DND-41 (cell line): ENCODE results near the gene OR5AU1.

Experiments
- ATAC-seq: fragments of 200-7000 bp; cut with Tn5 transposase; 3 replicates; pipeline ENCODE4 v1.9.1; 2021; ENCODE audit warnings: low read depth; ENCODE audit not compliant: insufficient read depth
- DNase-seq: peaks from one replicate; pipeline ENCODE4 v3.0.0-alpha.2; 2020
- H2AFZ ChIP-seq: 2 replicates; pipeline ENCODE4 v1.6.0; 2012; ENCODE audit warnings: low read depth, low read length
- H3K27ac ChIP-seq: 2 replicates; pipeline ENCODE4 v1.5.1; 2012; ENCODE audit warnings: low read length, inconsistent platforms
- H3K27me3 ChIP-seq: fragments of 200-600 bp; sonication (generic); 2 replicates; pipeline ENCODE4 v1.6.0; 2012; ENCODE audit warnings: low read length, mild to moderate bottlenecking, inconsistent platforms; ENCODE audit not compliant: insufficient read depth, poor library complexity
- H3K36me3 ChIP-seq: 2 replicates; pipeline ENCODE4 v1.5.1; 2012; ENCODE audit warnings: low read length, inconsistent platforms; ENCODE audit not compliant: insufficient read depth
- H3K4me1 ChIP-seq: 2 replicates; pipeline ENCODE4 v1.5.1; 2012; ENCODE audit warnings: mild to moderate bottlenecking, low read length; ENCODE audit not compliant: insufficient read depth
- H3K4me2 ChIP-seq: 2 replicates; pipeline ENCODE4 v1.6.0; 2012; ENCODE audit warnings: mild to moderate bottlenecking, moderate library complexity, low read length, inconsistent platforms; ENCODE audit not compliant: insufficient read depth
- H3K4me3 ChIP-seq, 2 experiments: fragments of 200-600 bp in 1 of 2; shearing (Covaris generic) in 1 of 2; 2 replicates each; pipeline ENCODE4 v1.5.1; 2012 to 2016; ENCODE audit warnings: inconsistent platforms in 2 of 2, low read length in 2 of 2, mild to moderate bottlenecking in 2 of 2, low read depth in 1 of 2, moderate library complexity in 1 of 2
- H3K79me2 ChIP-seq: 2 replicates; pipeline ENCODE4 v1.6.0; 2012; ENCODE audit warnings: low read length, inconsistent platforms; ENCODE audit not compliant: insufficient read depth
- H3K9ac ChIP-seq: 2 replicates; pipeline ENCODE4 v1.6.0; 2012; ENCODE audit warnings: low read depth, mild to moderate bottlenecking, inconsistent platforms, low read length, moderate library complexity
- H3K9me3 ChIP-seq: 2 replicates; pipeline ENCODE4 v1.5.1; 2012; ENCODE audit warnings: low read length, moderate library complexity, mild to moderate bottlenecking, inconsistent platforms; ENCODE audit not compliant: insufficient read depth, severe bottlenecking
- H4K20me1 ChIP-seq: 2 replicates; pipeline ENCODE4 v1.6.0; 2012; ENCODE audit warnings: low read length; ENCODE audit not compliant: insufficient read depth
- EZH2 ChIP-seq: IDR thresholded peaks from 3 replicates; pipeline ENCODE4 v1.6.1; 2012; ENCODE audit warnings: borderline replicate concordance, low read depth, mild to moderate bottlenecking, moderate library complexity, low read length, inconsistent platforms; ENCODE audit not compliant: severe bottlenecking
- TF ChIP-seq, protein P1 (sequence below): IDR thresholded peaks from 2 replicates; pipeline ENCODE4 v1.5.1; 2012; ENCODE audit warnings: borderline replicate concordance, low read length, moderate library complexity, mild to moderate bottlenecking; ENCODE audit not compliant: poor library complexity, severe bottlenecking; ENCODE audit errors: extremely low read depth

OR5AU1 gene

DNA sequence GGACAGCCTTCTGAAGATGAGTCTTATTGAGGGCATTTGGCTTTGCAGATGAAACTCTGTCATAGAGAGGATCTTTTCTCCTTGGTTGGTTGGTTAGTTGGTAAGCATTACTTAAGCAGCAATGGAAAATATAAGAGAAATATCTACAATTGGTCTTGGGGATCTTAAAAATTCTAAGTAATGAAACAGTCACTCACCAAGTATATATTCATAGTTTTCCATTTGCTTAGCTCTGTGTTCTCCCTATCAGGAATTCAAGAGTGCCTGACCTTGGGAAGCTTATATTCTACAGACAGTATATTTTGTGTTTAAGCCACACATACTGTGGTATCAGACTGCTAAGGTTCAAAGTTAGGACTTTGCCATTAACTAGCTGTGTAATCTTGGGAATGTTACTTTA, at the start of gene OR5AU1:
Gene OR5AU1 (minus strand): TSS at position 101 of the 400 bp plus-strand sequence. CDS start 191 bp downstream, outside the sequence.
- TF ChIP-seq, protein P1, sequence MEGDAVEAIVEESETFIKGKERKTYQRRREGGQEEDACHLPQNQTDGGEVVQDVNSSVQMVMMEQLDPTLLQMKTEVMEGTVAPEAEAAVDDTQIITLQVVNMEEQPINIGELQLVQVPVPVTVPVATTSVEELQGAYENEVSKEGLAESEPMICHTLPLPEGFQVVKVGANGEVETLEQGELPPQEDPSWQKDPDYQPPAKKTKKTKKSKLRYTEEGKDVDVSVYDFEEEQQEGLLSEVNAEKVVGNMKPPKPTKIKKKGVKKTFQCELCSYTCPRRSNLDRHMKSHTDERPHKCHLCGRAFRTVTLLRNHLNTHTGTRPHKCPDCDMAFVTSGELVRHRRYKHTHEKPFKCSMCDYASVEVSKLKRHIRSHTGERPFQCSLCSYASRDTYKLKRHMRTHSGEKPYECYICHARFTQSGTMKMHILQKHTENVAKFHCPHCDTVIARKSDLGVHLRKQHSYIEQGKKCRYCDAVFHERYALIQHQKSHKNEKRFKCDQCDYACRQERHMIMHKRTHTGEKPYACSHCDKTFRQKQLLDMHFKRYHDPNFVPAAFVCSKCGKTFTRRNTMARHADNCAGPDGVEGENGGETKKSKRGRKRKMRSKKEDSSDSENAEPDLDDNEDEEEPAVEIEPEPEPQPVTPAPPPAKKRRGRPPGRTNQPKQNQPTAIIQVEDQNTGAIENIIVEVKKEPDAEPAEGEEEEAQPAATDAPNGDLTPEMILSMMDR: no peak
- no peak for TF ChIP-seq EZH2
- DNase-seq (no peak), ATAC-seq (no peak)
- H3K27ac ChIP-seq: no peak within 1 kb of the TSS
- H3K36me3 ChIP-seq: no peaks in the 10 kb centered on the region
- H3K9me3 ChIP-seq: no peaks in the 10 kb centered on the region
- H4K20me1 ChIP-seq: no peaks in the 10 kb centered on the region; the same call in 1 of the 2 replicates
- H3K27me3 ChIP-seq: peaks cover 3% of the 10 kb centered on the region
- no peak within 1 kb of the TSS for H3K9ac ChIP-seq
- H3K79me2 ChIP-seq: no peaks in the 10 kb centered on the region
- H3K4me1 ChIP-seq: no peaks in the 10 kb centered on the region
- no peak within 1 kb of the TSS for H2AFZ ChIP-seq
- H3K4me2 ChIP-seq: no peak within 1 kb of the TSS
- H3K4me3 ChIP-seq: no peak within 1 kb of the TSS

DNA sequence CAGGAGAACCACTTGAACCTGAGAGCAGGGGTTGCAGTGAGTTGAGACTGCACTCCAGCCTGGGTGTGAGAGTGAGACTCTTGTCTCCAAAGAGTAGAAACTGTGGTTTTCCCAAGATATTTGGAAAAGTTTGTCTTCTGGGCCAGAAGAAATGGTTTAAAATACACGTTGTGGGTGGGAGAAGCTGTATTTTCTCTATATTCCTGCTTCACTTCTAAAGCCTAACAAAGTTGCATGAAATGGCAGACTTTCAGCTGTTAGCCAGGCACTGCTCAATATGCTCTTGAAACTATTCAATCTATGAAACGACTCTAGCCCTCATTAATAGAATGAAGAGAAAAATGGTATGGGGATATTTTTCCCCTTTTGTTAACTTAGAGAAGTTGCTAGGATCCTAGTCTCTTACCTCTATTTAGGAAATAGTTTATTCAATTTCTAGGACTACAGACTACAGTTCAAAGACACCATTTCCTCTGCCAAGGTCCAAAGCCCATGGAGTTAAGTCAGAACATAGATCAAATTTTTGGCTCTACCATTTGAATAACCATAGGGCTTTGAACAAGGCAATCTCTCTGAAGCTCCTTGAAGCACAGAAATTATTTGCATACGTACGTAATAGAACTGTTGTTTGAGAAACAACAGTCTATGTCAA, 49.3 kb upstream of the OR5AU1 start:
- peak; percentile 3; the same call in 1 of the 3 replicates for ATAC-seq
- H3K4me3 ChIP-seq: no peak overlapping the region
- H2AFZ ChIP-seq: no peak overlapping the region
- peaks cover 26% of the 10 kb centered on the region; the same call in 1 of the 2 replicates for H4K20me1 ChIP-seq
- H3K36me3 ChIP-seq: peaks cover 35% of the 10 kb centered on the region
- no peaks in the 10 kb centered on the region for H3K79me2 ChIP-seq
- H3K27me3 ChIP-seq: no peaks in the 10 kb centered on the region
- H3K9me3 ChIP-seq: no peaks in the 10 kb centered on the region
- no peaks in the 10 kb centered on the region for H3K4me1 ChIP-seq
- no peak overlapping the region for H3K27ac ChIP-seq
- TF ChIP-seq EZH2: no peak
- TF ChIP-seq, protein P1: no peak
- no peak for DNase-seq
- no peak overlapping the region for H3K9ac ChIP-seq
- no peak overlapping the region for H3K4me2 ChIP-seq

DNA sequence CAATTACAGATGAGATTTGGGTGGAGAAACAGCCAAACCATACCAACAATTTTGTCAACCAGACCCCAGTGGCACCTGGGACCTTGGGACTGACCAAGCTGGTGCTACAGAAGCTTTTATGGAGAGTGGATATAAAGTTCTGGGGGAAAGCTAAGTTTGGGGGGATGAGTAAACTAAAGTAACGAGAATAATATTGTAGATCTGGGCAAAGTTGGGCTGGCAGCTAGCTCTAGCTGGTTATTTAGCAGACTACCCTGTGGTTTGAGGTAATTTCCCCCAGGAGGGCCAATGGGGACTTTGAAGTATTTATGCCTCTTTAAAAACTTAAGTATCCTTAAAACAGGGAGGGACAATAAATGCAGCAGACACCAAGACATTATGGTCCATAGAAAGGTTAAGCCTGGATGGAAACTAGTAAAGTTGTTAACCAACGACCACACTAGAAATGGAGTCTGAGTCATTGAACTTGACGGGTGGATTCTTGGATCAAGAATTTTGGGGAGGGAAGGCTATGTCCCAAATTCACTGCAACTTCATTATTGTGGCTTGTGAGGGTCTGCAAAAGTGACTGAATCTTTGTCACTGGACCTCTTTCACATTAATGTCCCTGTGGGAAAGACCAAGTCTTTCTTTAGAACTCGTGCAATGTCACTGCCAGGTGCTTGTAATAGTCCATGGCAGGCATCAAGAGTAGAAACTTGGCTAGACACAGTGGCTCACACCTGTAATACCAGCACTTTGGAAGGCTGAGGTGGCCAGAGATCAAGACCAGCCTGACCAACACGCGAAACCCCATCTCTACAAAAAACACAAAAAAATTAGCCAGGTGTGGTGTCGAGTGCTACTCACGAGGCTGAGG, 48.5 kb upstream of the OR5AU1 start:
- DNase-seq (no peak), ATAC-seq (peak; percentile 4; the same call in 1 of the 3 replicates)
- Histone ChIP-seq H3K4me3 (no peak overlapping the region), H4K20me1 (peaks cover 19% of the 10 kb centered on the region; the same call in 1 of the 2 replicates), H3K27ac (no peak overlapping the region), H3K27me3 (no peaks in the 10 kb centered on the region), H3K9ac (no peak overlapping the region), H3K79me2 (no peaks in the 10 kb centered on the region), H3K9me3 (no peaks in the 10 kb centered on the region), H3K4me1 (no peaks in the 10 kb centered on the region), H3K36me3 (peaks cover 28% of the 10 kb centered on the region), H3K4me2 (no peak overlapping the region), H2AFZ (no peak overlapping the region)
- TF ChIP-seq, protein P1: no peak
- no peak for TF ChIP-seq EZH2
